ENCODE measurements around the gene ERCC2.
A peak's percentile ranks its signal among the peaks of the same experiment; 100 is the strongest.
"Not testable (repeated sequence)": the region's sequence is repeated elsewhere in the genome, so short reads cannot be mapped to it uniquely, and the experiment has no call there.

Gene ERCC2

DNA sequence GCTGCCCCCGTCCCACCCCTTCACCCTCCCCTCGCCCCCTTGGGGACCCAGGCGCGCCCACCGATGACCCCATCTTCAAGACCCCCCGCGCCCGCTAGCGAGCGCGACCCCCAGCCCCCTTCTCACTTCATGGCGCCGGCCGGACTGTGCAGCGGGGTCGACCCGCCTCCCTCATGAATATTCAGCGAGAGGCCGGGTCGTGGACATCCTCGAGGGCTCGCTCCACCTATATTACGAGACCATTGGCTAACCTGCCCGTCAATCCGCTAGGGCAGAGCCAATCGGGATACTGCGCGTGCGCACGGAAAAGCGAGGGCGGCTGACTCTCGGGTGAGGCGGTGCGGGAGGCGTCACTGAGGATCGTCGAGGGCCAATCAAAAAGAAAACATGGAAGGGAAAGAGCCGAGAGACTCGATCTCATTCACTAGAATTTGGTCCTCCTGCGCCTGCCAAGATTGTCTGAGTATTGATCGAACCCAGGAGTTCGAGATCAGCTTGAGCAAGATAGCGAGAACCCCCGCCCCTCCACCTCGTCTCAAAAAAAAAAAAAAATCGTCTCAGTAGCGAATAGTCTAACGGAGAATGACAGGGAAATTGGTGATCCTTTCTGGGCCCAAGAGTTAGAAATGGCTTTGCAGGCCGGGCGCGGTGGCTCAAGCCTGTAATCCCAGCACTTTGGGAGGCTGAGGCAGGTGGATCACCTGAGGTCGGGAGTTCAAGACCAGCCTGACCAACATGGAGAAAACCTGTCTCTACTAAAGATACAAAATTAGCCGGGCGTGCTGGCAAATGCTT lies at the start of gene ERCC2:
TSS of gene ERCC2 (minus strand) at position 164 of the 795 bp plus-strand sequence. CDS start at position 131, 33 bp downstream.
- DNase-seq, result peak; percentile 100

DNA sequence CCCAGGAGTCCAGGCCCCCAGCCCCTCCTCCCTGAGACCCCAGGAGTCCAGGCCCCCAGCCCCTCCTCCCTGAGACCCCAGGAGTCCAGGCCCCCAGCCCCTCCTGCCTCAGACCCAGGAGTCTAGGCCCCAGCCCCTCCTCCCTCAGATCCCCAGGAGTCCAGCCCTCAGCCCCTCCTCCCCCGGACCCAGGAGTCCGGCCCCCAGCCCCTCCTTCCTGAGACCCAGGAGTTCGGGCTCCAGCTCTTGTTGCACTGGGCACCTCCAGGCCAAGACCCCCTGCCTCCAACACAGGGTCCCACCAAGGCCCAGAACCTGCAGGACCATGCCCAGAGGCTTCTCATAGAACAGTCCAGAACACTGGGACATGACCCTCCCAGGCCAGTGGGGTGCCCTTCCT lies 49.5 kb upstream of the ERCC2 start:
- no peak for DNase-seq

DNA sequence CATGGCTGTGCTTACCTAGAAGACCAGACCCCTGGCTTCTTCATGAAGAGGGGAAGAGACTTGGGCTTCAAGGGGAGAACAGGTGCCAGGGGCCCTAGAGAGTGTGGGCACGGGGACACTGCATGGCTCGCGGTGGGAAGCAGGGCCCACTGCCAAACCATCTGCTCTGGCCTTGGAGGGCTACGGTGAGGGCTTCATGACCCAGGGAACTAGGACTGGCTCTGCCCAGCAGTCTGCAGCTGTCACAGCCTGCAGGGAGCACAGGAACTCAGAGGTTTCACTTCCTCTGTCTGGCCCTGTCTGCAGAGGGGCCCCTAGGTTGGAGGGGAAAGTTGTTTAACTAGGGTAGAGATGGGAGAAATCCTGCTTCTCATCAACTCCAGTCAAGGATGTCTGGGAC lies 49.0 kb upstream of the ERCC2 start:
- no peak for DNase-seq

DNA sequence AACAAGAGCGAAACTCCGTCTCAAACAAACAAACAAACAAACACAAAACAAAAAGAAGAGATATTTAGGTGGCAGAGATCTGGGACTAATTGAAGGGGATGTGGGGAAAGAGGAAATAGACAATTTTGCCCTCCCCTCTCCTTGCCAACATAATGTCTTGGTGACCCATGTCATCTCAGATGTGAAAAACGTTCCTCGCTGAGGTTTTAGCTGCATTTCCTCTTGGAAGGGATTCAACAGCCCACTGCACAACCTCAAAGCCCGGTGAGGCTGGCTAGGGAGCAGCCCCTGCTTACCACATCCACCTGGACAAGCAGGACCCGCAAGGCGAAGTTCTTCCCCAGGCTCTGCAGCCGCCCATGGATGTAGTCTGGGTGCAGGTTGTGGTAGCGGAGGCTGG lies 48.4 kb upstream of the ERCC2 start:
- DNase-seq, result no peak

DNA sequence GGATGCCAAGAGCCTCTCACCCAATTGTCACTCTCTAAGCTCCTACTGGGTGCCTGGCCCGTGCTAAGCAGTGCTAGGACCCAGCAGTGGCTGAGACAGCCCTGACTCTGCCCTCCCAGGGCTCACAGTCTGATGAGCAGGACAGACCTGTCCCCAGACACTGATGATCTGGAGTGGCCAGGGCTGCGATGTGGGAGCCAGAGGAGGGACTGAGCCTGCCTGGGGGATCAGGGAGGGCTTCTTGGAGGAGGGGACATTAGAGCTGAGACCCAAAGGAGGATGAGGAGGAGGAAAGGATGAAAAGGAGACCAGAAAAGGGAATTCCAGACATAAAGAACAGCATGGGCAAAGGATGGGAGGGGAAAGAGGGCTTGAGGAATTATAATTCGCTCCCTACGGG lies 46.8 kb upstream of the ERCC2 start:
- DNase-seq, result no peak

DNA sequence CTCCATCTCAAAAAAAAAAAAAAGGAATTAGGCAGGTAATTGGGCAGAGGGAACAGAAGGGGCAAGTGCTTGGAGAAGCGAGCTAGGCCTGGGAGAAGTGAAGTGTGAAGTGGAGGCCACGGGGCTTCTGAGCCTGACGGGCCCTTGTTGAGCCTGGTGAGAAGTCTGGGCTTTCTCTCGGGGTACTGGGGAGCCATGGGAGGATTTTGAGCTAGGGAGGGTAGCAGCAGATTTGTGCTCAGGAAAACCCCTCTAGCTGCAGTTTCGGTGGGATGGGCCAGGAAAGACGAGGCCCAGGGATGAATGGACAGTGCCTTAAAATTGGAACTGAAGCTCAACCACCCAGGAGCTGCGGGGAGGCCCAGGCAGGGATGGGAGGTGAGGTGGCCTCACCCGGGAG lies 44.1 kb upstream of the ERCC2 start:
- DNase-seq, result no peak

DNA sequence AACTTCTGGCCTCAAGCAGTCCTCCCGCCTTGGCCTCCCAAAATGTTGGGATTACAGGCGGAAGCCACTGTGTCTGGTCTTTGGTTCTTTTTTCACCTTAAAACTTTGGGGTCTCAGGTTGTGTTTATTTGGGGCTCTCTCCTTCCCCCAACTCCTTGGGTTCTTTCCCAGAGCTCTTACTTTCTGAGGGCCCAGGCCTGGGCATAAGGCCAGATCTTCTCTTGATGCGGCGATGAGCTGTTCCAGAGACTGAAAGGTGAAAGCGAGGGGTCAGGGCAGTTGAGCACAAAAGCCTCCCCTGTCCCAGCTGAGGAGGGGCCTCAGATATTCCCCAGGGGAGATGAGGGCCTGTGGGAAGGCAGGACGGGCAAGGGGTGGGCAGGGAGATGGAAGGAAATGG lies 43.1 kb upstream of the ERCC2 start:
- no peak for DNase-seq

DNA sequence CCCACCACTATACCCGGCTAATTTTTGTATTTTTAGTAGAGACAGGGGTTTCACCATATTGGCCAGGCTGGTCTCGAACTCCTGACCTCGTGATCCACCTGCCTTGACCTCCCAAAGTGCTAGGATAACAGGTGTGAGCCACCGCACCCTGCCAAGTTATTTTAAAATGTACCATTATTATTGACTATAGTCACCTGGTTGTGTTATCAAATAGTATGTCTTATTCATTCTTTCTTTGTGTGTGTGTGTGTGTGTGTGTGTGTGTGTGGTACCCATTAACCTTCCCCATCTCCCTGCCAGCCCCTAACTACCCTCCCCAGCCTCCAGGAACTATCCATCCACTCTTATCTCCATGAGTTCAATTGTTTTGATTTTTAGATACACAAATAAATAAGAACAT lies 40.0 kb upstream of the ERCC2 start:
- not testable (repeated sequence) for DNase-seq

DNA sequence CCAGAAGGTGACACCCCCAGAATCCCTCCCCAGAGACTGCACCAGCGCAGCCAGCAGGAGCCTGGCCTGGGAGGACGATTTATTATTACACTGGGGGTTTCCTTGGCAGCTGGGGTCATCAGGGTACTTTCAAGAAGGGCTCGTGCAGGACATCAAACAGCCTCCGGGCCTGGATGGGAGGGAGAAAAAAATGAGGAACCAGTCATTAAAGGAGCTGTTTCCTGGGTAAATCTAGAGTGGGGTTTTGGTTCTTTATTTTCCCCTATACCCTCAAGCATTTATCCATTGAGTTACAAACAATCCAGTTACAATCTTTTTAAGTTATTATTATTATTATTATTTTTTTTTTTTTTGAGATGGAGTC lies 39.2 kb upstream of the ERCC2 start:
- DNase-seq, result no peak

DNA sequence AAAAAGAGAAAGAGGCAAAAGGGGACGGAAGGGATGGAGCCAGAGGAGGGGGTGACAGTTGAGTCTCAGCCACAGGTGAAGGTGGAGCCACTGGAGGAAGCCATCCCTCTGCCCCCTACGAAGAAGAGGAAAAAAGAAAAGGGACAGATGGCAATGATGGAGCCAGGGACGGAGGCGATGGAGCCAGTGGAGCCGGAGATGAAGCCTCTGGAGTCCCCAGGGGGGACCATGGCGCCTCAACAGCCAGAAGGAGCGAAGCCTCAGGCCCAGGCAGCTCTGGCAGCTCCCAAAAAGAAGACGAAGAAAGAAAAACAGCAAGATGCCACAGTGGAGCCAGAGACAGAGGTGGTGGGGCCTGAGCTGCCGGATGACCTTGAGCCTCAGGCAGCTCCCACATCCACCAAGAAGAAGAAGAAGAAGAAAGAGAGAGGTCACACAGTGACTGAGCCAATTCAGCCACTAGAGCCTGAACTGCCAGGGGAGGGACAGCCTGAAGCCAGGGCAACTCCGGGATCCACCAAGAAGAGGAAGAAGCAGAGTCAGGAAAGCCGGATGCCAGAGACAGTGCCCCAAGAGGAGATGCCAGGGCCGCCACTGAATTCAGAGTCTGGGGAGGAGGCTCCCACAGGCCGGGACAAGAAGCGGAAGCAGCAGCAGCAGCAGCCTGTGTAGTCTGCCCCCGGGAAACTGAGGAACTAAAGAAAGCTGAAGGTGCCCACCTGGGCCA lies 38.6 kb upstream of the ERCC2 start:
- DNase-seq, result no peak

DNA sequence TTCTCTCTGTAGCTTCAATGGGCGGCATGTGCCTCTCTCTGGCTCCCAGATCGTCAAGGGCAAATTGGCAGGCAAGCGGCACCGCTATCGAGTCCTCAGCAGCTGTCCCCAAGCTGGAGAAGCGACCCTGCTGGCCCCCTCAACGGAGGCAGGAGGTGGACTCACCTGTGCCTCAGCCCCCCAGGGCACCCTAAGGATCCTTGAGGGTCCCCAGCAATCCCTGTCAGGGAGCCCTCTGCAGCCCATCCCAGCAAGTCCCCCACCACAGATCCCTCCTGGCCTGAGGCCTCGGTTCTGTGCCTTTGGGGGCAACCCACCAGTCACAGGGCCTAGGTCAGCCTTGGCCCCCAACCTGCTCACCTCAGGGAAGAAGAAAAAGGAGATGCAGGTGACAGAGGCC lies 37.7 kb upstream of the ERCC2 start:
- DNase-seq, result no peak

DNA sequence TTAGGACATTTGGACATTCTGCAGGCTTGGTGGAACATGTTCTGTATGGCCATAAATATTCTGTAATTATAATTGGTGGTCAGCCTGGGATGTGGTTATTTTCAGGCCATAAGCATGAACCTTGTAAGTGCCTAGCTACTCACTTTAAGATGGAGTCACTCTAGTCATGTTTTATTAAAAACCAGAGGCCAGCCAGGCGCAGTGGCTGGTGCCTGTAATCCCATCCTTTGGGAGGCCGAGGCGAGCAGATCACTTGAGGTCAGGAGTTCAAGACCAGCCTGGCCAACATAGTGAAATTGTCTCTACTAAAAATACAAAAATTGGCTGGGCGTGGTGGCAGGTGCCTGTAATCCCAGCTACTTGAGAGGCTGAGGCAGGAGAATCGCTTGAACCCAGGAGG lies 37.2 kb upstream of the ERCC2 start:
- not testable (repeated sequence) for DNase-seq

DNA sequence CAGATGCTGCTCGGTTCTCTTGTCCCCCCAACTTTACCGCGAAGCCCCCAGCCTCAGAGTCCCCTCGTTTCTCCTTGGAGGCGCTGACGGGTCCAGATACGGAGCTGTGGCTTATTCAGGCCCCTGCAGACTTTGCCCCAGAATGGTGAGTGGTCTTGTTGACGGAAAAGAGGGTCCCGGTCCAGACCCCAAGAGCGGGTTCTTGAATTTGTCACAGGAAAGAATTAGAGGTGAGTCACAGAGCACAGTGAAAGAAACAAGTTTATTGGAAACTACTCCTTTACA lies 36.7 kb upstream of the ERCC2 start:
- no peak for DNase-seq

DNA sequence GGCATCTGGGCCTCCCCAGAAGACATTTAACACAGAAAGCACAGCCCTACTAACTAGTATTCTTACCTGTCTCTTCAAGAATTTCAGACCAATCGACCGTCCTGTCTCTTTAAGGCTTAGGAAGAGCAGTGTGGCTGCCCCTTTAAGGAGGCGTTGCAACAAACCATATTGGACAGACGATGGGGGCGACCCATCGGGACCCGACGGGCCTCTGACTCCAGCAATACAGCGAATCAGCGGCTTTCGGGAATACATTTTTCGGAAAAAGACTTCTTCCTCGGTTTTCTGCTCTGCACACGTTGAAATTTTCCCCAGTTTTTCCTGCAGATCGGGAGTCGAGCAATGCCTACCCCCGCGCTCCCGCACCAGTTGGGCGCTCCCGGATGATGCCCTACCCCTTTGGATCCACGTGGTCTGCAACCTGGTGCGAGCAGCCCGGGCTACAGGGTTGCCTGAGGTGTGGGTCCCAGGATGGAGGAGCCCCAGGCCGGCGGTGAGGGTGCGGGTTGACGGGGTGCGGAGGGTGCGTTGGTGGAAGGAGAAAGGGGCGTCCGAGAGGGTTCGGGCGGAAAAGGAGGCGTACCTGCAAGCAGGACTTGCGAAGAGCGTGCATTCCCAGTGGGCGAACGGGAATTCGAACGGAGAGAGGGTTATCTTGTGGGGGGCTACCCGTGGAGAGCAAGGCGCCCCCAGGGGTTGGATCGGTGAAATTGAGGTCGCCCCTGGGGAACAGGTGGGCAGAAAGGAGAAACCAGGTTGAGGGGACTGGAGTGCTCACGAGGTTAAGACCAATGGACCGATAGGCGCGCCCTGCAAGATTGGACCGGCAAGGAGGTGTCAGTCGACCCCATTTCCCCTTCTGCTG lies 36.1 kb upstream of the ERCC2 start, which contains the start of gene POLR1G:
TSS of gene POLR1G (plus strand) at position 419 of the 865 bp plus-strand sequence. CDS start at position 472, 53 bp downstream.
- peak; percentile 93 for DNase-seq

DNA sequence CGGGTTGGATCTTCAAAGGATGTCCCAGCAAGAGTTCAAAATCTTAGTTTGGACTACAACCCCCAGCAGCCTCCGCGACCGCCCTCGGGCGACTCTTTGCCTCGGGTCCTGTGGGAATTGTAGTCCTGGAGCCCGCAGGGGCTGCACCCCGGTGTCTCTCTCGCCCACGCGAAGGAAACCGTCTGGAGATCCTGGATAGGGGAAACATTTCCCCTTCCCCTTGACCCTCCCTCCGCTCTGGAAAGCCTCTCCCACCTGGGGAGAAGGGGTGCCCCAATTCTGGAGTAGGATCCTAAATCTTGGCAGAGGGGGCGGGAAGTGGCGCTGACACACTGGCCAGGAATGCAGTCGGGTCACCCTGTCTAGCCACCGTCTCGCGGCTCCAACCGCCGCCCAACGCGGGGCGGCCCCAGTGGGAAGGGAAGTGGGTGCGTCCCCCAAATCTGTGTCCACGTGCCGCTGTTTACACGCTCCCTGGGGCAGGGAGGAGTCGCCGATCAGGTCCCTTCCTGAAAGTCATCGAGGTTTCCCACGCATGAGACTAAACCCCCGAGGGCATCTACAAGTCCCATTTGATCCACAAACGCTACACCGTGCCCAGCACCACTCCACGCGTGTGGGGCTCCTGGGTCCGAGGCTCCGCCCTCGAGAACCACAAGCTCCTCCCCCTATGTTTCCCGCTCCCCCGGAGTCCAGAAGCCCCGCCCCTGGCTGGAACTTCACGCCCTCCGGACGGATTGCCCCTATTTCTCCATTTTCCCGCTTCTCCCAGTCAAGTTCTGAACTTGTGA lies 35.3 kb upstream of the ERCC2 start:
- DNase-seq, result peak; percentile 91

DNA sequence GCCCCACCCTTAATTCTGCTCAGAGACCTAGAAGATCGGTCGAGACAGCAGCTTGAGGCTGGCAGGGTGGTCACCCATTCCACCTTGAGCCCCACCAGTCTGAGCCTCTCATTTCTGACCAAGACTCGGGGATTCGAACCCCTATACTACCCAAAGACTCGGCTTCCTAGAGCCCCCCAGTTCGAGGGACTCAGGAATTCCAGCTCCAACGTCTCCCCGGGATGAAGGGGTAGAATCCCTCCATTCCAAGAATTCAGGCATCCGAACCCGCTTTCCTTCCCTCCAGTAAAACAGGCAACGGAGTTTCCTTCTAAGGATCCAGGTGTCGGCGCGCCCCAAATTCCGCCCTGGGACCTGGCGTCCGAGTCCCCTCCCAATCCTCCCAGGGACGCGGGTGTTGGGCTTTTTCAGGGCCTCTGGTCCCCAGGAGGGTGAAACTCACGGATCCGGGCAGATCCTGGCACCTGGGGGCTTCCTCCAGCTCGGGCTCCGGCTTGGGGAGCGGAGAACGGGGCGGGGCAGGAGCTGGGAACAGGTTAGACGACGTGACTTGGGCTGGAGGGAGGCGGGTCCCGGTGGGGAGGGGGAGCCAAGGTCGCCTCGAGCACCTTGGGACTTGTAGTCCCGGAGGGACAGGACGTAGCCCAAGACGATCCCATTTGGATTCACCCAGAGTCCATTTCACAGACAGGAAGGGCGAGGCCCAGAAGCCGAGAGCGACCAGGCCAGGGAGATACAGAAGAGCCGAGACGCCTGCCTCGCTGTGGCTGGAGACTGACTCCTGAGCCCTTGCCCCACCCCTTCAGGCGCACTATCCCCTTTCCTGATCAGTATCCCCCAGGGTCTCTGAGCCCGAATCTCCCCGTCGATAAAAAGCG lies 34.4 kb upstream of the ERCC2 start, which contains the start of gene PPP1R13L:
TSS of gene PPP1R13L (minus strand) at position 513 of the 878 bp plus-strand sequence. CDS start 6,751 bp downstream, outside the sequence.
- DNase-seq, result no peak

DNA sequence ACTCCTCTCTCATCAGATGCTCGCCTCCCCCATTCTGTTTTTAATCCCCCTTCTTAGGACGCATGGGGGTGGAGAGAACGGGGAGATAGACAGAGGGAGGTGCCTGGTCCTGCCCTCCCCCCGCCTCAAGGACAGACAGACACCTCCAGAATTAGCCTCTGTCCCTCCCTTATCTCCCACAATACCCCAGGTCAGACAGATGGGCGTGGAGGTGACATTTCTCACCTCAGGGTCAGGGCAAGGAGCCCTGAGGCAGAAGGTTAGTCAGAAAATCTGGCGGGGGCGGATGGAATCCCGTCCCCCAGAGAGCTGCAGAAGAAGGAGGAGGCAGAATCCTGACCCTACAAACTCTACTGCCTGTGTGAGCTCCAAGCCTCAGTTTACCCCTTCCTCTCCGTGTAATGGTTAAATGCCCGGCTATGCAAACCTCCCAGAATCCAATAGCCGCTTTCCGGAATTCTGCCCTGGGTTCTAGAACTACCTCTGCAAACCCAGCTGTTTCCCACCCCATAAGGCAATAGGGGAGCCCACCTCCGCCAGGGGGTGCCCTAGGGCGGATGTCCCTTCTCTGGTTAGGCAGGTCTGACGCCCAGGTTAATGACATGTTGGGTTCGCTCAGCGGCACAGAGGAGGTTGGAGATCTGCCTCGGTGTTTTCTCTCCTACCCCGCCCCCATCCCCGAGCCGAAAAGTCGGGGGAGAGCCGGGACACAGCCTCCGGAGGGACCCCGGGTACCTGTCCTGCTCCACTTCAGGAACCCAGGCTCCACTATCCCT lies 33.6 kb upstream of the ERCC2 start:
- DNase-seq, result peak; percentile 78

DNA sequence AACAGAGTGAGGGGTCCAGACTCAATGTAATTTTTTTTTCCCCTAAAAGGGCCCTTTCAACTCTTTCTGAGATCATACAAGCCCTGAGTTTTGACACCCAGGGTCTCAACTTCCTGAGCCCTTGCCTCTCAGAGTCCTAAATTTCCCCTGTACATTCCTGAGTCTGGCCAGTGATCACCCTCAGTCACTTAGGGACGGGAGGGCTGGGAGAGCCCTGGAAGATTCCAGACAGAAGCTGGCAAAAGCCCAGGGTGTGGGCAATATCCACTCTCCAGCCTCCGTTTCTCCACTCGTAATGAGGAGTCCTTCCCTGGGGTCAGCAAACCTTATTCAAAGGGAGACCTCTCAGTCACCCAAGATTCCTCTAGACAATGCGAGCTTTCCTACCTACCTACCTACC lies 32.9 kb upstream of the ERCC2 start:
- no peak for DNase-seq

DNA sequence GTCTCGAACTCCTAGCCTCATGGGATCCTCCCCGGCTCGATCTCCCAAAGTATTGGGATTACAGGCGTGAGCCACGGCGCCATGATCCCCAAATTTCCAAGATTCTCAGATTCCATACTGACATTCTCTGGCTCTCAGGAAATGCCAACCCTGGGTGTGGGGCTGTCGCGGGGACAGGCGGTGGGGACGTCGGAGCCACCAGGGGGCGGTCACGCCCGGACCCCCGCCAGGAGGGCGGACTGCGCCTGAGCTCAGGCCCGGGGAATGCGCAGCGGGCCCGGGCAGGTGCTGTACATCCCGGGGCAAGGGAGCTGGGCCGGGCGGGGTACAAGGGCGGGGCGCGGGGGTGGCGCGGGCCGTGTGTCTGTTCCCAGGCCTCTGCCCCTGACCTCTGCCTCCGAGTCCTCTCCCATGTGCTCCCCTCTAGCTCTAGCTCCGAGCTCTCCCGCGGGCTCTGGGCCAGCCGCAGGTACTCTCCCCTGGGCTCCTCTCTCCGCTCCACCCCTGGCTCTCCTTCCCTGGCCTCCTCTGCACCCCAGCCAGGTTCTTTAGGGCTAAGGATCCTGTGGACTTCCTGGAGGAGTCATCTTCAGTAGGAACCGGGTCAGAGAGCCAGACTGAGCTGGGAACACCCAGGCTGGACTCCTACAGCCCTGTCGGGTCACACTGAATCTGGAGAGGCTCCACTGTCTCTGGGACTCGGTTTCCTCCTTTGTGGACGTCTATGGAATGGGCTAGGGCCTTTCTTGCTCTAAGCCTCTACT lies 32.1 kb upstream of the ERCC2 start:
- peak; percentile 70 for DNase-seq

DNA sequence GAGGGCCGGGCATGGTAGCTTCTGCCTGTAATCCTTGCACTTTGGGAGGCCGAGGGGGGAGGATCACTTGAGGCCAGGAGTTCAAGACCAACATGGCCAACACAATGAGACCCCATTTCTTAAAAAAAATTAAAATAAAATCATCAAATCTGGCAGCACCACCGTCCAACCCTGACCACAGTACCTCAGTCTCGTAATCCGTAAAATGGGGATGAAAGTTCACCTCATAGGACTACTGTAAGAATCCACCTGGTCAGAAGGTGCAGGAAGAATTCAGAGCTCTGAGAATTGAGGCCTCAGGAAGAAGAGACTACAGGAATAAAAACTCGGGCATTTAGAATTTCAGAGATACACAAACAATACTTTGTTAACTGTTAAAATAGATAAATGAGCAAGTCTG lies 31.4 kb upstream of the ERCC2 start:
- no peak for DNase-seq

Data from activated CD8-positive, alpha-beta memory T cell treated with anti-CD3 and anti-CD28 coated beads for 24 hours (primary cell).